Gastrocnemius medialis (tissue), 4 donors: Measurements from ENCODE around the gene GNAI3.

ENCODE experiments used
- POLR2A ChIP-seq, 2 donors: fragments of 450-650 bp; IDR thresholded peaks; one replicate each; pipeline ENCODE4 v1.6.1; 2017; ENCODE audit warnings: antibody characterized with exemption in 2 of 2, mild to moderate bottlenecking in 2 of 2, moderate library complexity in 2 of 2
- TF ChIP-seq, protein P1 (sequence below), 5 experiments: fragments of 450-650 bp in 3 of 5; fragments of 200-600 bp in 2 of 5; sonication (generic) in 2 of 5; IDR thresholded peaks in 4 of 5; conservative IDR thresholded peaks in 1 of 5; 1 replicate in 4 of 5; 2 replicates in 1 of 5; pipeline ENCODE4 v1.5.1; 2016 to 2019; ENCODE audit warnings: antibody characterized with exemption in 5 of 5, mild to moderate bottlenecking in 3 of 5, moderate library complexity in 3 of 5

- no peak for TF ChIP-seq POLR2A (IDR thresholded peaks at IDR 0.05)
- TF ChIP-seq, protein P1, sequence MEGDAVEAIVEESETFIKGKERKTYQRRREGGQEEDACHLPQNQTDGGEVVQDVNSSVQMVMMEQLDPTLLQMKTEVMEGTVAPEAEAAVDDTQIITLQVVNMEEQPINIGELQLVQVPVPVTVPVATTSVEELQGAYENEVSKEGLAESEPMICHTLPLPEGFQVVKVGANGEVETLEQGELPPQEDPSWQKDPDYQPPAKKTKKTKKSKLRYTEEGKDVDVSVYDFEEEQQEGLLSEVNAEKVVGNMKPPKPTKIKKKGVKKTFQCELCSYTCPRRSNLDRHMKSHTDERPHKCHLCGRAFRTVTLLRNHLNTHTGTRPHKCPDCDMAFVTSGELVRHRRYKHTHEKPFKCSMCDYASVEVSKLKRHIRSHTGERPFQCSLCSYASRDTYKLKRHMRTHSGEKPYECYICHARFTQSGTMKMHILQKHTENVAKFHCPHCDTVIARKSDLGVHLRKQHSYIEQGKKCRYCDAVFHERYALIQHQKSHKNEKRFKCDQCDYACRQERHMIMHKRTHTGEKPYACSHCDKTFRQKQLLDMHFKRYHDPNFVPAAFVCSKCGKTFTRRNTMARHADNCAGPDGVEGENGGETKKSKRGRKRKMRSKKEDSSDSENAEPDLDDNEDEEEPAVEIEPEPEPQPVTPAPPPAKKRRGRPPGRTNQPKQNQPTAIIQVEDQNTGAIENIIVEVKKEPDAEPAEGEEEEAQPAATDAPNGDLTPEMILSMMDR (IDR thresholded peaks at IDR 0.05 in 4 of 5, conservative IDR thresholded peaks at IDR 0.05 in 1 of 5): no peak
Observed at GRCh38 chr1:109637446-109637845, 89.0 kb downstream of the GNAI3 start.
